A549 (cell line): ENCODE results near the gene SAMD8. TPM values are rescaled to one million over a fixed set of nuclear protein-coding genes. Genes with fewer than 3 reads are reported as not detected.
"Not testable (repeated sequence)": the region's sequence is repeated elsewhere in the genome, so short reads cannot be mapped to it uniquely, and the experiment has no call there.

Experiments used
- ATAC-seq, 2 experiments: fragments of 200-7000 bp in 1 of 2; fragments of >200 bp in 1 of 2; cut with Nextera tagmentation in 1 of 2; cut with Tn5 transposase in 1 of 2; 3 replicates each; pipeline versions ENCODE4 v1.8.0 to v1.9.1; 2018 to 2020; ENCODE audit warnings: mild to moderate bottlenecking in 1 of 2, moderate library complexity in 1 of 2
- CTCF ChIA-PET: fragments of 300-600 bp; sonication (Branson Sonifier 250); formaldehyde crosslinking; extraction: SDS; loops from one replicate; lab custom pipeline; 2021; ENCODE audit warnings: antibody characterized with exemption, inconsistent platforms; lab: Yijun Ruan, JAX
- POLR2A ChIA-PET: fragments of 350-600 bp; formaldehyde crosslinking; extraction: SDS; loops from one replicate; lab custom pipeline; 2021; ENCODE audit warnings: antibody characterized with exemption, inconsistent platforms; lab: Yijun Ruan, JAX
- DNase-seq, 2 experiments: peaks; one replicate each; pipeline versions ENCODE4 v3.0.0 to v3.0.0-alpha.2; 2011 to 2016; ENCODE audit warnings: low read depth in 1 of 2, low spot score in 1 of 2
- FAIRE-seq: peaks from 2 replicates; lab custom pipeline; 2011; peaks lifted over from hg19 to GRCh38; lab: Jason Lieb, UNC
- H3K27ac ChIP-seq, 2 experiments: fragments of >200 bp; sonication (Bioruptor Twin); formaldehyde crosslinking; 3 replicates each; pipeline ENCODE4 v1.5.1; 2016 to 2017
- H3K4me1 ChIP-seq: fragments of >200 bp; sonication (Bioruptor Twin); formaldehyde crosslinking; 3 replicates; pipeline ENCODE4 v1.6.1; 2016
- H3K4me2 ChIP-seq: fragments of >200 bp; sonication (Bioruptor Twin); formaldehyde crosslinking; 3 replicates; pipeline ENCODE4 v1.6.1; 2016
- H3K4me3 ChIP-seq: fragments of >200 bp; sonication (Bioruptor Twin); formaldehyde crosslinking; 3 replicates; pipeline ENCODE4 v1.5.1; 2016
- H3K9me3 ChIP-seq: fragments of >200 bp; sonication (Bioruptor Twin); formaldehyde crosslinking; 3 replicates; pipeline ENCODE4 v1.6.1; 2016
- CBX2 ChIP-seq: fragments of 200-600 bp; sonication (generic); IDR thresholded peaks from 2 replicates; pipeline ENCODE4 v1.6.1; 2016; ENCODE audit warnings: low read depth, mild to moderate bottlenecking, borderline replicate concordance
- CEBPB ChIP-seq, 2 experiments: fragments of >200 bp in 1 of 2; sonication (Bioruptor Twin) in 1 of 2; formaldehyde crosslinking in 1 of 2; IDR thresholded peaks; 2 replicates each; pipeline ENCODE4 v1.6.1; 2012 to 2016
- CHD2 ChIP-seq: fragments of 150-350 bp; IDR thresholded peaks from 2 replicates; pipeline ENCODE4 v1.6.1; 2014; ENCODE audit warnings: low read length; ENCODE audit not compliant: partially characterized antibody
- EP300 ChIP-seq, 2 experiments: fragments of >200 bp; sonication (Bioruptor Twin); formaldehyde crosslinking; IDR thresholded peaks; 2 replicates in 1 of 2; 3 replicates in 1 of 2; pipeline ENCODE4 v1.6.1; 2016 to 2017
- ESRRA ChIP-seq: fragments of 150-350 bp; IDR thresholded peaks from 2 replicates; pipeline ENCODE4 v1.6.1; 2014; ENCODE audit warnings: mild to moderate bottlenecking, low read length, borderline replicate concordance
- FOSL2 ChIP-seq, 2 experiments: fragments of 450-650 bp in 1 of 2; fragments of >200 bp in 1 of 2; sonication (Bioruptor Twin) in 1 of 2; formaldehyde crosslinking; IDR thresholded peaks; 2 replicates each; pipeline versions ENCODE4 v1.5.0 to v1.6.1; 2016 to 2020; ENCODE audit warnings: mild to moderate bottlenecking in 1 of 2, moderate library complexity in 1 of 2
- GATA3 ChIP-seq: IDR thresholded peaks from 2 replicates; pipeline ENCODE4 v1.6.1; 2012; ENCODE audit warnings: borderline replicate concordance
- HES2 ChIP-seq: fragments of >200 bp; sonication (Bioruptor Twin); formaldehyde crosslinking; IDR thresholded peaks from 2 replicates; pipeline ENCODE4 v1.6.1; 2016
- HOXB13 ChIP-seq: fragments of 250-450 bp; sonication (Bioruptor Pico); IDR thresholded peaks from 2 replicates; pipeline ENCODE4 v1.5.0; 2020; ENCODE audit warnings: low read depth, mild to moderate bottlenecking, moderate library complexity
- JUN ChIP-seq, 2 experiments: fragments of >200 bp; sonication (Bioruptor Twin); formaldehyde crosslinking; IDR thresholded peaks; 2 replicates in 1 of 2; 3 replicates in 1 of 2; pipeline ENCODE4 v1.6.1; 2016 to 2017
- JUNB ChIP-seq: fragments of >200 bp; sonication (Bioruptor Twin); formaldehyde crosslinking; IDR thresholded peaks from 2 replicates; pipeline ENCODE4 v1.6.1; 2016
- KDM1A ChIP-seq: fragments of 200-600 bp; sonication (generic); IDR thresholded peaks from 2 replicates; pipeline ENCODE4 v1.6.1; 2016; ENCODE audit warnings: low read depth, mild to moderate bottlenecking
- MAFK ChIP-seq: fragments of 450-650 bp; IDR thresholded peaks from 2 replicates; pipeline ENCODE4 v1.6.1; 2014; ENCODE audit not compliant: partially characterized antibody
- NFE2L2 ChIP-seq: fragments of 150-350 bp; conservative IDR thresholded peaks from 2 replicates; pipeline ENCODE4 v1.6.1; 2014; ENCODE audit warnings: low read length
- NR3C1 ChIP-seq: fragments of >200 bp; sonication (Bioruptor Twin); formaldehyde crosslinking; IDR thresholded peaks from 3 replicates; pipeline ENCODE4 v1.6.1; 2017
- POLR2A ChIP-seq: IDR thresholded peaks from 2 replicates; pipeline ENCODE4 v1.6.1; 2012; ENCODE audit warnings: mild to moderate bottlenecking, low read length
- RAD21 ChIP-seq, 2 experiments: fragments of >200 bp in 1 of 2; sonication (Bioruptor Twin) in 1 of 2; formaldehyde crosslinking in 1 of 2; IDR thresholded peaks in 1 of 2; conservative IDR thresholded peaks in 1 of 2; 2 replicates in 1 of 2; 3 replicates in 1 of 2; pipeline ENCODE4 v1.6.1; 2012 to 2018; ENCODE audit warnings: inconsistent platforms in 1 of 2
- RARB ChIP-seq: fragments of 250-450 bp; sonication (Bioruptor Pico); IDR thresholded peaks from 2 replicates; pipeline ENCODE4 v1.8.0; 2021; ENCODE audit warnings: mild to moderate bottlenecking, moderate library complexity
- RNF2 ChIP-seq: fragments of 200-600 bp; sonication (generic); IDR thresholded peaks from 2 replicates; pipeline ENCODE4 v1.6.1; 2016; ENCODE audit warnings: low read depth, mild to moderate bottlenecking, antibody characterized with exemption, moderate library complexity, borderline replicate concordance
- SMC3 ChIP-seq: fragments of >200 bp; sonication (Bioruptor Twin); formaldehyde crosslinking; IDR thresholded peaks from 3 replicates; pipeline ENCODE4 v1.6.1; 2018; ENCODE audit warnings: inconsistent platforms
- TFCP2L1 ChIP-seq: fragments of 250-450 bp; sonication (Bioruptor Pico); IDR thresholded peaks from 2 replicates; pipeline ENCODE4 v1.5.0; 2021; ENCODE audit warnings: mild to moderate bottlenecking
- ZSCAN20 ChIP-seq: fragments of 250-450 bp; sonication (Bioruptor Pico); IDR thresholded peaks from 2 replicates; pipeline ENCODE4 v1.8.0; 2022; ENCODE audit warnings: mild to moderate bottlenecking, moderate library complexity
- WGBS: methylation state at CpG from one replicate; pipeline ENCODE4 v1.1.6; 2017; ENCODE audit errors: missing lambda C conversion rate; 5-methylcytosine and 5-hydroxymethylcytosine counted together
- polyA plus RNA-seq, 4 experiments: library from polyadenylated mRNA; depleted of rRNA in 3 of 4; stranded (reverse); fragments of >200 nt; fragmentation: RNase III in 1 of 4; extraction: RNeasy Plus Mini Kit Qiagen cat#74134 plus additional on column Dnase treatment in 1 of 4; gene quantifications; 2 replicates in 3 of 4; 3 replicates in 1 of 4; pipeline ENCODE4 v1.2.3, GENCODE V29; 2011 to 2017
- TF ChIP-seq, protein P1 (sequence below): fragments of >200 bp; sonication (Bioruptor Twin); formaldehyde crosslinking; IDR thresholded peaks from 3 replicates; pipeline ENCODE4 v1.5.1; 2016
- TF ChIP-seq, protein P2 (sequence below): fragments of >200 bp; sonication (Bioruptor Twin); formaldehyde crosslinking; IDR thresholded peaks from 3 replicates; pipeline ENCODE4 v1.6.1; 2016
- TF ChIP-seq, protein P3 (sequence below): IDR thresholded peaks from 2 replicates; pipeline ENCODE4 v1.6.1; 2012

Gene SAMD8
- polyA plus RNA-seq, 2 of the 4 experiments (the other 2 are of a cell fraction) = 10.9 to 27.9 TPM

- CTCF ChIA-PET = interaction anchor here (0.8 to 18.0 kb wide), 6 partner anchors 10 to 41 kb away, joined by 3 to 479 read pairs (median 4); partner anchors contain the start of genes COMTD1 and VDAC2
- Histone ChIP-seq H3K9me3 (no peaks in the 10 kb centered on the region), H3K4me3 (no peak overlapping the region), H3K4me2 (no peak overlapping the region), H3K27ac (peak overlapping the region; percentile 90 to 95), H3K4me1 (peaks cover 87% of the 10 kb centered on the region)
- DNase-seq = no peak
- ATAC-seq = no peak
- no peak for FAIRE-seq
- TF ChIP-seq ESRRA = no peak
- TF ChIP-seq KDM1A = no peak
- TF ChIP-seq NR3C1 = no peak
- TF ChIP-seq RNF2 = no peak
- WGBS = 87% methylated on average over 12 of the region's 12 CpGs
- POLR2A ChIA-PET = interaction anchor here (3.9 kb wide), 1 partner anchor 21 kb away, joined by 25 read pairs; the partner anchor contains the start of gene VDAC2
Measured at GRCh38 chr10:75189266-75190096, 78.0 kb downstream of the SAMD8 start.

DNA sequence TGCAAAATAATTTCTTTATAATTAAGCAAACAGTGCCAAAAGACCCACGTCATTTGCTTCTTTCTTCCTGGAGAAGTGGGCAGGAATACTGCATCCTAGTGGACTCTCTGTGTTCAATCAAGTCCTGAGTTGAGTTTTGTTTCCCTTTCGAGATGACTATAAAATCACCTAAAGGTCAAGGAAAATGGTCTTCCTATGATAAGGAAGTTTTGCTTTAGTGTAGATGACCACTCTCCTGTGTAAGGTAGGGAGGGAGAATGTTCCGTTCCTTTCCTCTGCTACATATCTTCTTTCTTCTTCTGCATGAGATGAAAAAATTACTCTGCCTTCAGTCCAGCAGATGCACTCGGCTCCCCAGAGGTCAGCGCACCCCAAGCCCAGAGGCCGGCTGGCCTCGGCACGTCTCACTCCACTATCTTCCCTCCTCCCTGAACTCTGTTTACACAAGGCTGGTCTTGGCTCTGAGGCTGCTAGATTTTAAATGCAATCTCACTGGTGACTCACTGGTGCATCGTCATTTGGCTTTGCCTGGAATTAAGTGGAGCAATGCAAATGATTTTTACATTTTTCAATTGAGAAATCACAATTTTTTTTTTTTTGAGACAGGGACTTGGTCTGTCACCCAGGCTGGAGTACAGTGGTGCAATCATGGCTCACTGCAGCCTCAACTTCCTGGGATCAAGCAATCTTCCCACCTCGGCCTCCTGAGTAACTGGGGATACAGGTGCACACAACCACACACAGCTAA is 80.5 kb downstream of the SAMD8 start:
- peak; percentile 95 to 98 for ATAC-seq
- Histone ChIP-seq H3K4me2 (peak overlapping the region; percentile 79), H3K4me1 (peaks cover 84% of the 10 kb centered on the region), H3K4me3 (peak overlapping the region; percentile 17; the same call in 2 of the 3 replicates), H3K27ac (peak overlapping the region; percentile 90 to 95), H3K9me3 (no peaks in the 10 kb centered on the region)
- FAIRE-seq = peak; percentile 18
- WGBS = 3% methylated on average over 10 of the region's 10 CpGs
- ChIA-PET CTCF (interaction anchor here (0.7 to 18.0 kb wide), 6 partner anchors 8 to 52 kb away, joined by 3 to 479 read pairs (median 24); partner anchors contain the start of genes COMTD1 and VDAC2), POLR2A (interaction anchor here (0.6 to 3.9 kb wide), 3 partner anchors 18 to 46 kb away, joined by 3 to 25 read pairs (median 3); partner anchors contain the start of gene VDAC2)
- TF ChIP-seq JUNB = peak; percentile 86
- TF ChIP-seq NFE2L2 = peak; percentile 66
- TF ChIP-seq MAFK = peak; percentile 79
- peak; percentile 17; the same call in 1 of the 2 replicates for TF ChIP-seq HOXB13 (CRISPR knock-in tag)
- TF ChIP-seq CBX2 = no peak
- no peak for TF ChIP-seq RNF2
- peak; percentile 25; the same call in 1 of the 2 replicates for TF ChIP-seq POLR2A
- TF ChIP-seq JUN (IDR thresholded peaks at IDR 0.05) = peak; percentile 86; a peak in 4 of 5 replicates
- peak; percentile 81 for TF ChIP-seq GATA3
- TF ChIP-seq, protein P1, sequence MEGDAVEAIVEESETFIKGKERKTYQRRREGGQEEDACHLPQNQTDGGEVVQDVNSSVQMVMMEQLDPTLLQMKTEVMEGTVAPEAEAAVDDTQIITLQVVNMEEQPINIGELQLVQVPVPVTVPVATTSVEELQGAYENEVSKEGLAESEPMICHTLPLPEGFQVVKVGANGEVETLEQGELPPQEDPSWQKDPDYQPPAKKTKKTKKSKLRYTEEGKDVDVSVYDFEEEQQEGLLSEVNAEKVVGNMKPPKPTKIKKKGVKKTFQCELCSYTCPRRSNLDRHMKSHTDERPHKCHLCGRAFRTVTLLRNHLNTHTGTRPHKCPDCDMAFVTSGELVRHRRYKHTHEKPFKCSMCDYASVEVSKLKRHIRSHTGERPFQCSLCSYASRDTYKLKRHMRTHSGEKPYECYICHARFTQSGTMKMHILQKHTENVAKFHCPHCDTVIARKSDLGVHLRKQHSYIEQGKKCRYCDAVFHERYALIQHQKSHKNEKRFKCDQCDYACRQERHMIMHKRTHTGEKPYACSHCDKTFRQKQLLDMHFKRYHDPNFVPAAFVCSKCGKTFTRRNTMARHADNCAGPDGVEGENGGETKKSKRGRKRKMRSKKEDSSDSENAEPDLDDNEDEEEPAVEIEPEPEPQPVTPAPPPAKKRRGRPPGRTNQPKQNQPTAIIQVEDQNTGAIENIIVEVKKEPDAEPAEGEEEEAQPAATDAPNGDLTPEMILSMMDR = peak; percentile 42
- TF ChIP-seq ESRRA = 0 out of 2 replicates have a peak, but pooled peaks have one; percentile 46
- peak in 1 of 2 experiments; percentile 18; a peak in 1 of 5 replicates for TF ChIP-seq RAD21 (conservative IDR thresholded peaks at IDR 0.05 in 1 of 2, IDR thresholded peaks at IDR 0.05 in 1 of 2)
- no peak for TF ChIP-seq CHD2
- peak; percentile 83 for TF ChIP-seq HES2
- TF ChIP-seq ZSCAN20 = no peak
- TF ChIP-seq CEBPB (IDR thresholded peaks at IDR 0.05) = peak; percentile 93 to 97
- TF ChIP-seq FOSL2 (IDR thresholded peaks at IDR 0.05) = peak; percentile 90
- peak; percentile 98 for TF ChIP-seq FOSL2 (CRISPR knock-in tag; IDR thresholded peaks at IDR 0.05)
- TF ChIP-seq, protein P2, sequence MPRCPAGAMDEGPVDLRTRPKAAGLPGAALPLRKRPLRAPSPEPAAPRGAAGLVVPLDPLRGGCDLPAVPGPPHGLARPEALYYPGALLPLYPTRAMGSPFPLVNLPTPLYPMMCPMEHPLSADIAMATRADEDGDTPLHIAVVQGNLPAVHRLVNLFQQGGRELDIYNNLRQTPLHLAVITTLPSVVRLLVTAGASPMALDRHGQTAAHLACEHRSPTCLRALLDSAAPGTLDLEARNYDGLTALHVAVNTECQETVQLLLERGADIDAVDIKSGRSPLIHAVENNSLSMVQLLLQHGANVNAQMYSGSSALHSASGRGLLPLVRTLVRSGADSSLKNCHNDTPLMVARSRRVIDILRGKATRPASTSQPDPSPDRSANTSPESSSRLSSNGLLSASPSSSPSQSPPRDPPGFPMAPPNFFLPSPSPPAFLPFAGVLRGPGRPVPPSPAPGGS = peak; percentile 49; the same call in 1 of the 3 replicates
- TF ChIP-seq TFCP2L1 (CRISPR knock-in tag) = no peak
- peak; percentile 28 for TF ChIP-seq SMC3
- TF ChIP-seq, protein P3, sequence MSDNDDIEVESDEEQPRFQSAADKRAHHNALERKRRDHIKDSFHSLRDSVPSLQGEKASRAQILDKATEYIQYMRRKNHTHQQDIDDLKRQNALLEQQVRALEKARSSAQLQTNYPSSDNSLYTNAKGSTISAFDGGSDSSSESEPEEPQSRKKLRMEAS = peak; percentile 81
- 0 out of 2 replicates have a peak, but pooled peaks have one; percentile 47 for TF ChIP-seq RARB
- peak; percentile 64 to 86; a peak in 3 of 5 replicates for TF ChIP-seq EP300 (IDR thresholded peaks at IDR 0.05)
- peak; percentile 84 to 97 for DNase-seq

DNA sequence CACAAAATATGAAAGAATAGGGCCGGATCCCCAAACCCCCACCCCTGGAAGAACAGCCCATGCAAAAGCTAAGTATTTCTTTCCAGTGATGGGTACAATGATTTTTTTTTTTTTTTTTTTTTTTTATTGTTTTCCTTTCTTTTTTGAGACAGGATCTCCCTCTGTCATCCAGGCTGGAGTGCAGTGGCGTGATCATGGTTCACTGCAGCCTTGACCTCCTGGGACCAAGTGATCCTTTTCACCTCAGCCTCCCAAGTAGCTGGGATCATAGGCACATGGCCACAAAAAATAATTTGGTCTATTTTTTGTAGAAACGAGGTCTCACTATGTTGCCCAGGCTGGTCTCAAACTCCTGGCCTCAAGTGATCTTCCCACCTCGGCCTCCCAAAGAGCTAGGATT is 83.2 kb downstream of the SAMD8 start:
- DNase-seq, H3K4me3 ChIP-seq, FAIRE-seq, ATAC-seq, H3K9me3 ChIP-seq: not testable (repeated sequence)
- ChIA-PET POLR2A (interaction anchor here (8.6 kb wide), 1 partner anchor 16 kb away, joined by 53 read pairs; the partner anchor contains the start of gene VDAC2), CTCF (interaction anchor here (0.7 to 7.5 kb wide), 4 partner anchors 12 to 39 kb away, joined by 3 to 82 read pairs (median 23); partner anchors contain the start of gene COMTD1)
- H3K4me2 ChIP-seq = peak overlapping the region; percentile 13; the same call in 2 of the 3 replicates
- peak overlapping the region; percentile 90 to 95 for H3K27ac ChIP-seq
- WGBS = 90% methylated on average over 4 of the region's 4 CpGs
- peaks cover 78% of the 10 kb centered on the region for H3K4me1 ChIP-seq
